ENCODE results near the gene JAKMIP3.

- no peak for TF ChIP-seq CTCF (IDR thresholded peaks at IDR 0.05)
- no peak for TF ChIP-seq POLR2A (IDR thresholded peaks at IDR 0.05)
Measured at GRCh38 chr10:132101529-132101928, 35.8 kb downstream of the JAKMIP3 start.

Measured in uterus (tissue), 2 donors.